Fibroblast of the aortic adventitia (primary cell): ENCODE measurements around the gene LIME1. TPM values are rescaled to one million over a fixed set of nuclear protein-coding genes. Genes with fewer than 3 reads are reported as not detected.

Source experiments
- DNase-seq: peaks from one replicate; pipeline ENCODE4 v3.0.0-alpha.2; 2010; ENCODE audit warnings: low read depth
- H3K4me3 ChIP-seq: 2 replicates; pipeline ENCODE4 v1.5.1; 2011; ENCODE audit warnings: low read depth, mild to moderate bottlenecking, control low read depth, low read length, moderate library complexity
- total RNA-seq: library from RNA; depleted of rRNA; stranded (reverse); fragments of >200 nt; gene quantifications from 2 replicates; pipeline ENCODE4 v1.2.3, GENCODE V29; 2012; ENCODE audit warnings: low replicate concordance
- TF ChIP-seq, protein P1 (sequence below): IDR thresholded peaks from 2 replicates; pipeline ENCODE4 v1.5.1; 2011; ENCODE audit warnings: mild to moderate bottlenecking, low read length, control low read depth, inconsistent platforms; ENCODE audit not compliant: insufficient read depth

LIME1 gene
- total RNA-seq, 1 donor, result 1.7 TPM

DNA sequence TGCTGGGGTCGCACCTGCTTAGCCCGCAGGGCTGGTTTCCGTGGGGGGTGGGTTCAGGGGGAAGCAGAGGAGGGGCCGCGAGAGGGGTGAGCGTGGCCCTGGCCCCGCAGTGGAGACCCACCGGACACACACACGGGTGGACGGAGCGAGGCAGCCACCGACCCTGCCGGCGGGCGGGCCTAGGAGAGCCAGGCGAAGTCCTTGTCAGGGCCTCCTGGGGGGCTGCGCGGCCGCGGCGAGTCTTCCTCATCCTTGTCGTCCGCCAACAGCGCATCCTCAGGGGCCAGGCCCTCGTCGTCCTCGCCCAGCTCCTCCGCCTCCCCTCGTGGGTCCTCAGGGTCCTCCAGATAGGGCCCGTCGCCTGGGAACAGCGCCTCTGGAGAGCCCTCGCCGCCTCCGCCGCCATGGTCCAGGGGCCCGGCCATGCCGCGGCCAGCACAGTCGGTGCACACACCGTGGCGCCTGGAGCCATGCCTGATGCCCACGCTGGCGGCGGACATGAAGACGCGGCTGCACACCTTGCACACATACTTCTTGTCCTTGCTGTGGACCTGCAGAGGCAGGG lies 10.4 kb downstream of the LIME1 start:
- H3K4me3 ChIP-seq, result no peak overlapping the region
- TF ChIP-seq, protein P1, sequence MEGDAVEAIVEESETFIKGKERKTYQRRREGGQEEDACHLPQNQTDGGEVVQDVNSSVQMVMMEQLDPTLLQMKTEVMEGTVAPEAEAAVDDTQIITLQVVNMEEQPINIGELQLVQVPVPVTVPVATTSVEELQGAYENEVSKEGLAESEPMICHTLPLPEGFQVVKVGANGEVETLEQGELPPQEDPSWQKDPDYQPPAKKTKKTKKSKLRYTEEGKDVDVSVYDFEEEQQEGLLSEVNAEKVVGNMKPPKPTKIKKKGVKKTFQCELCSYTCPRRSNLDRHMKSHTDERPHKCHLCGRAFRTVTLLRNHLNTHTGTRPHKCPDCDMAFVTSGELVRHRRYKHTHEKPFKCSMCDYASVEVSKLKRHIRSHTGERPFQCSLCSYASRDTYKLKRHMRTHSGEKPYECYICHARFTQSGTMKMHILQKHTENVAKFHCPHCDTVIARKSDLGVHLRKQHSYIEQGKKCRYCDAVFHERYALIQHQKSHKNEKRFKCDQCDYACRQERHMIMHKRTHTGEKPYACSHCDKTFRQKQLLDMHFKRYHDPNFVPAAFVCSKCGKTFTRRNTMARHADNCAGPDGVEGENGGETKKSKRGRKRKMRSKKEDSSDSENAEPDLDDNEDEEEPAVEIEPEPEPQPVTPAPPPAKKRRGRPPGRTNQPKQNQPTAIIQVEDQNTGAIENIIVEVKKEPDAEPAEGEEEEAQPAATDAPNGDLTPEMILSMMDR, result no peak
- DNase-seq, result no peak

DNA sequence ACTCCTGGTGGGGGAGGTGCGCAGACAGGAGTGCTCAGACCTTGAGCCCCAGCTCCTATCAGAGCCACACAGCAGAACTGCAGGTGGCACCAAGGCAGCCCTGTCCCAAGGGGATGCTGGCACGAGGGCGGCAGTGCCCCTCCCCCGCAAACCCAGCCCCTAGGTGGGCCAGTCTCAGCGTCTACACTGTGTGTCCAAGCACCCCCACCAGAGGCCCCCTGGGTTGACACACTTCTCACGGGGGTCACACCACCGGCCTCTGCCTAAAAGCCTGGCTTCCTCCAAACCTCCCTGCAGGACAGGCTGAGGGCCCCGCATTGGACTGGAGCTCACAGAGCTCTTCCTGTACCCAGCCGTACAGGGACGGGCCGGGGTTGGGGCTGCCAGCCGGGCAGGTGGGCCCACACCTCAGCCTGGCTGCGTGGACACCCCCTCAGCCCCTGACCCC lies 11.2 kb downstream of the LIME1 start:
- H3K4me3 ChIP-seq, result no peak overlapping the region
- no peak for DNase-seq
- TF ChIP-seq, protein P1, result no peak

DNA sequence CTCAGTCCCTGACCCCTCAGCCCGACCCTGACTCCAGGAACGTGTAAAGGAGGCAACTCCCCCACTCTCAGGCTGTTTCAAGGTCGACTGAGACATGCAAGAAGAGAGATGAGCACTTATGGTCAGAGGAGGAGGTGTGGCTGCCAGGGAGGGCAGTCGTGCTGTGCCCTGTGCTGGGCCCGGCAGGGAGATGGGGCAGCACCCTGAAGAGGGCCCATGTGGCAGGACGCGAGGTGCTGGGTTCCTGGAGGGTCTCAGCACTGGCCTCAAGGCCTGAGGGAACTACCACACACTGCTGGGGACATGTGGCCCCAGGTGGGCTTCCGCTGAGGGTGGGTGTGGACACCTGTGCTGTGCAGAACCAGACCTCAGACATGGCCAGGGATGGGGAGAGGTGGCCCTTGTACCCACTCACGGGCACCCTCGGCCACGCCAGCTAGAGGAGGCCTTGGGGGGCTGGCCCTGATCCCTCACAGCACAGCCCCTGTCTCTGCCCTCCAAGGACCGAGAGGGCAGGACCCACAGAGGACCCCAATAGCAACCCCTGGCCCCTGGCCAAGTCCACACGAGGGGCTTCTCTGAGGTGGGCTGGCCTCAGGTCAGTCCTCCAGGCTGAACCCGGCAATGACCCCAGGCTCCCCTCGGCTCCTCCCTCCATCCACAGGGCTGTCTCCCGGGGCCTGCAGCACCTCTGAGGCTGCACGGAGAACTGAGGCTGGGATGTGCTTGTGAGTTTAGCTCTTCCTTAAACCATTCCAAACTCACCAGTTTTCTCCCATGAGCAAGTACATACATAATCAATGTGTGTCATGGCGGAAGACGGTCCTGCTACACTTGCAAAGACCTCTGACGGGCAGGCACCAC lies 11.8 kb downstream of the LIME1 start:
- DNase-seq, result no peak
- TF ChIP-seq, protein P1, result no peak
- H3K4me3 ChIP-seq, result no peak overlapping the region

DNA sequence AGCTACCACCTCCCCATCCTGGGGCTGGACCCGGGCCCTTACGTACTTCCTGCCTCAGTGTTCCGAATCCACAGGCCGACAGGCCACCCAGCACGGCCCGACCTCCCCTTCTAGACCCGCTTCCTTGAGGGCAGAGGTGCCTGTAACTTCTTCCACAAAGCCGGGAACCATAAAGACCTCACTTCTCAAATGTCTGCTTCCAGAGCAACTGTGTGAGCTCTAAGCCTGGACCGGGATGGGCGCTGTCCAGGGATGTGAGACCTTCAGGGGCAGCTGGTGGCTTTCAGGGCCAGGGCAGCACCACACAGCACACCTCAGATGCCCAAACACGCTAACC lies 12.4 kb downstream of the LIME1 start:
- DNase-seq, result no peak

DNA sequence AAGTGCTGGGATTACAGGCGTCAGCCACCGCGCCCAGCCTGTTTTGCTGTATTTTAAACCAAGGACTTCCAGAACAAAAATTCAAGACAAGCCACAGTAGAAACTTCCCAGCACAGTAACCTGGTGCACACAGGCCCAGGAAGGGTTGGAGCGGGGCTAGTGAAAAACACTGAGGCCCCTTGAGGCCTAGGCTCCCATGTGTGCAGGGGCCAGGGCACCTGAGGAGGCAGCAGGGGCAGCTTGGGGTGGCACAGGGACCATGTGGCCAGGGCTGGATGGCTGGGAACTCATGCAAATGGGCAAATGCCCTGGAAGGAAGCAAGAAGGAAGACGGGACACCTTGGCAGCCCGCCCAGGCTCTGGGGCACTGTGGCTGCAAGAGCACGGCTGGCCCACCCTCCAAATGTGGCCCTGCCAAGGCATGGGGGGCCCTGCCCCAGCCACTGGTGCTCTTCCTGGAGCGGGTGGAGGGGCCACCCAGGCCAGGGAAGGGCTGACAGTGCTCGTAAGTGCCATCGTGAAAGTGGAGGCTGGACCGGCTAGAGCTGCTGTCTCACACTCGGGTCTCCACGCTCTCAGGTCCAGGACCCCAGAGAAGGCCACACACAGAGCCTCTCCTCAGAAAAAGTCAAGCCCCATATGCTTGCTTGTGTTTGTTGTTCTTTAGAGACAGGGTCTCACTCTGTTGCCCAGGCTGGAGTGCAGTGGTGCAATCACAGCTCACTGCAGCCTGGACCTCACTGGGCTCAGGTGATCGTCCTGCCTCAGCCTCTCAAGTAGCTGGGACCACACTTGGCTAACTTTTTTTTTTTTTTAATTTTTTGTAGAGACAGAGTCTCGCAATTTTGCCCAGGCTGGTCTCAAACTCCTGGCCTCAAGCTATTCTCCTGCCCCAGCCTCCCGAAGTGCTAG lies 13.4 kb downstream of the LIME1 start:
- TF ChIP-seq, protein P1, result no peak
- H3K4me3 ChIP-seq, result no peak overlapping the region
- DNase-seq, result no peak

More for the DNA sequence above, 12.4 kb downstream of the LIME1 start:
- H3K4me3 ChIP-seq, result no peak overlapping the region
- TF ChIP-seq, protein P1, result no peak

DNA sequence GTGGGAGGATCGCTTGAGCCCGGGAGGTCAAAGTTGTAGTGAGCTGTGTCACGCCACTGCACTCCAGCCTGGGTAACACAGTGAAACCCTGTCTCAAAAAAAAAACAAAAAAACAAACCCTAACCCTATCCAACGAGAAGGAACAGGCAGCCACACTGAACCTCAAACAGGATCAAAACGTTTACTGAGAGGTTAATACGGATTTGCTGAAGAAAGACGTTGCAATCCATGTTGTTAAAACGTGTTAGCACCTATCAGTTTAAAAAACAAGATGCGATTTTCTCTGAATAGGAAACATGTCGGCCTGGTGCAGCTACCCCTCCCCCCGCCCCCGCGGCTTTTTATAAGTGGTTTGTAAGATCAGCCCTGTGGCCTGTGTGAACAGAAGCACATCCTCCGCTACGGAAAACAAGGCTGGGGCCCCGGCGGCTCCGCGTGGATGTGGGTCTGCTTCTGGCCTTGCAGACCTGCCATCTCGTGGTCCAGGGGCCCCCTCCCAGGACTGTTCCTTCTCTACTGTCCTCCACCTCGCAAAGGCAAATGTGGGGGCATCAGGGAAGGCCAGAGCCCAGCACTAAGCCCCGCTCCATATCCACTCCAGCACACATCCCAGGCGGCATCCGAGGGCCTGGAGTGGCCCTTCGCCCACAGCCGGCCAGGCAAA lies 14.5 kb downstream of the LIME1 start:
- TF ChIP-seq, protein P1, result no peak
- DNase-seq, result no peak
- H3K4me3 ChIP-seq, result no peak overlapping the region
